GM12875 (cell line): ENCODE measurements around the gene PRKCQ.
A peak's percentile ranks its signal among the peaks of the same experiment; 100 is the strongest.
"Not testable (repeated sequence)": the region's sequence is repeated elsewhere in the genome, so short reads cannot be mapped to it uniquely, and the experiment has no call there.

Source experiments
- H3K4me3 ChIP-seq: one replicate; pipeline ENCODE4 v1.5.1; 2011; ENCODE audit warnings: low read depth, low read length, control low read depth
- TF ChIP-seq, protein P1 (sequence below): IDR thresholded peaks from 2 replicates; pipeline ENCODE4 v1.5.1; 2011; ENCODE audit warnings: low read depth, mild to moderate bottlenecking, control low read depth, inconsistent platforms, low read length, moderate library complexity, borderline replicate concordance; ENCODE audit not compliant: insufficient read depth

PRKCQ gene

DNA sequence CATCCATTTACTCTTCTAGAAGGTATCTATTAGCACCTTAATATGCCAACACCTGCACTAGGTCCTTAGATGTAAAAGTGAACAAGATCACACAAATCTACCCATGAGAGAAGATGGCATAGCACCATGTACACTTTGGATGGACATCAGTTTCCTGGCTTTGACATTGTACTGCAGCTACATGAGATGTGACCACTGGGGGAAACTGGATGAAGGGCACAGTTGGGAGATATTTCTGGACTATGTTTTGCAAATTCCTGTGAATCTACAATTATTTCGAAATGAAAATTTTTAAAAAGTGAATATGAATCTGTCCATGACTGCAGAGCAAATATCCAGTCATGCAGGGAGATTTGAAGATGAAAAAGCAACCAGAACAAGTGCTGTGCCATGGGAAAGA, 124.5 kb downstream of the PRKCQ start:
- no peak overlapping the region for H3K4me3 ChIP-seq
- TF ChIP-seq, protein P1, sequence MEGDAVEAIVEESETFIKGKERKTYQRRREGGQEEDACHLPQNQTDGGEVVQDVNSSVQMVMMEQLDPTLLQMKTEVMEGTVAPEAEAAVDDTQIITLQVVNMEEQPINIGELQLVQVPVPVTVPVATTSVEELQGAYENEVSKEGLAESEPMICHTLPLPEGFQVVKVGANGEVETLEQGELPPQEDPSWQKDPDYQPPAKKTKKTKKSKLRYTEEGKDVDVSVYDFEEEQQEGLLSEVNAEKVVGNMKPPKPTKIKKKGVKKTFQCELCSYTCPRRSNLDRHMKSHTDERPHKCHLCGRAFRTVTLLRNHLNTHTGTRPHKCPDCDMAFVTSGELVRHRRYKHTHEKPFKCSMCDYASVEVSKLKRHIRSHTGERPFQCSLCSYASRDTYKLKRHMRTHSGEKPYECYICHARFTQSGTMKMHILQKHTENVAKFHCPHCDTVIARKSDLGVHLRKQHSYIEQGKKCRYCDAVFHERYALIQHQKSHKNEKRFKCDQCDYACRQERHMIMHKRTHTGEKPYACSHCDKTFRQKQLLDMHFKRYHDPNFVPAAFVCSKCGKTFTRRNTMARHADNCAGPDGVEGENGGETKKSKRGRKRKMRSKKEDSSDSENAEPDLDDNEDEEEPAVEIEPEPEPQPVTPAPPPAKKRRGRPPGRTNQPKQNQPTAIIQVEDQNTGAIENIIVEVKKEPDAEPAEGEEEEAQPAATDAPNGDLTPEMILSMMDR: no peak

DNA sequence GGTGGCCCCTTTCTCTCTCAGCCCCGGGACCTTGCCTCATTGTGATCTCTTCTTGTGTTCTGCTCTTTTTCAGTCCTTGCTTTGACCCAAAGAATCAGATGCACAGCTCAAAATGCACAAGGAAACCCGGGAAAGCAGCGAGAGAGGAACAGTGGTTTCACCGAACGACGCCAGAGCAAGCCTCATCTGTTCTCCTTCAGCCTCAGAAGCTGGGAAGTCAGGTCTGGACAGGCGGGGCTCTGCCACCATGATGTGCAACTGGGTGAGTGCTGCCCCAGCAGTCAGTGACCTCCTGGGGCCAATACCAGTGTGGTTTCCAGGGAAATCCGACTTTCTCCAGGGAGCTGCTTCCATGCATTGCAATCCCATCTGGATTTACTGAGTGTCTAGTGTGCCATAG, 133.4 kb downstream of the PRKCQ start:
- TF ChIP-seq, protein P1: no peak
- no peak overlapping the region for H3K4me3 ChIP-seq

DNA sequence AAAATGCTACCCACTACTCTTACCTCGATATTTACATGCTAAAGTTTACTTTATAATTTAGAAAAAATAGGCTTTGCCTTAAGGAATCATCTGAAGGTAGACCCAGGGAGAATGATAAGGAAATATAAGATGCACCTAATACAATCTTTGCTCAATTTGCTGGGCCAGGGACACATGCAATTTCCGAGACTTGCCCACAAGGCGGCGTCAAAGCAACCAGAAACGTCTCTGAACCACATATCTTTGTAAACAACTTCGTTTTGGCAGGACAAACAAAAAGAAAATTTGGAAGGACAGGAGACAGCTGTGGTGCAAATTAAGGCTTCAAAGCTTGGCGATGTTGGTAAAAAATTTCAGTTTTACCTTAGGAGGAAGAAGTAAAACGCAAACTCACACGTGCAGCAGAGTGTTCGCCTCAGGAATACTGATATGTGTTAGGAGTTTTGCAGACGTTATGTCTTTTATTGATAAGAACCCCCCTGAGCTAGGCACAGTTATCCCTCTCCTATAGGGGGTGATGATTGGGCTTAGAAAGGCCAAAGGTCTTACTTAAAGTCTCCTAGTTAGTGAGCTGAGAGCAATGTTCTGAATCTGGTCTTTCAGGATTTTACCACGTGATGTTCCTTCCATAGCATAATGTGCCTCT, 134.3 kb downstream of the PRKCQ start:
- H3K4me3 ChIP-seq: no peak overlapping the region
- TF ChIP-seq, protein P1: peak; percentile 58

DNA sequence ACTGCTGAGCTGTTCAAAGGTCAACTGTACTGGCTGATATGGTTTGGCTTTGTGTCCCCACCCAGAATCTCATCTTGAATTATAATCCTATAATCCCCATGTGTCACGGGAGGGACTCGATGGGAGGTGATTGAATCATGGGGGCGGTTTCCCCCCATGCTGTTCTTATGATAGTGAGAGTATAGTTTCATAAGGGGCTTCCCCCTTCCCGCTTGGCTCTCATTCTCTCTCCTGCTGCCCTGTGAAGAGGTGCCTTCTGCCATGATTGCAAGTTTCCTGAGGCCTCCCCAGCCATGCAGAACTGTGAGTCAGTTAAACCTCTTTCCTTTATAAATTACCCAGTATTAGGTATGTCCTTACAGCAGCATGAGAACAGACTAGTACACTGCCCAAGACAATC, 140.2 kb downstream of the PRKCQ start:
- H3K4me3 ChIP-seq: not testable (repeated sequence)

DNA sequence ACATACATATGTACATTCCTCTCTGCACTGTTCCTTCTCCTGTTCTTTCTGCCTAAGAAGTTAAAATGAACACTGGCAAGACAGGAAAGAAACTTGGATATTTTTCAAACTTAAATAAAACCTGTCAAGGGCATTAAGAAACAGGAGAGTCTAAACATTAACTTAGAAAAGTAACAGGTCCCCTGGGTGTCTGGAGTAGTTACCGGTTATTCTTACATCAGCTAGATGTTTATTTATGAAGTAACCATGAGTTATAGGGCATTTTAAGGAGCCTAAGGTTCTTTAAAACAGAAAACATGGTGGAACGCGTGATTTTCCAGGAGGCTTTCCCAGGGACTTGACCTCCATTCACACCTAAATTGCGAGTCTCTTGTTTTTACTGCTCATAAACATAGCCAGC, 148.2 kb downstream of the PRKCQ start:
- H3K4me3 ChIP-seq: no peak overlapping the region
- TF ChIP-seq, protein P1: no peak

DNA sequence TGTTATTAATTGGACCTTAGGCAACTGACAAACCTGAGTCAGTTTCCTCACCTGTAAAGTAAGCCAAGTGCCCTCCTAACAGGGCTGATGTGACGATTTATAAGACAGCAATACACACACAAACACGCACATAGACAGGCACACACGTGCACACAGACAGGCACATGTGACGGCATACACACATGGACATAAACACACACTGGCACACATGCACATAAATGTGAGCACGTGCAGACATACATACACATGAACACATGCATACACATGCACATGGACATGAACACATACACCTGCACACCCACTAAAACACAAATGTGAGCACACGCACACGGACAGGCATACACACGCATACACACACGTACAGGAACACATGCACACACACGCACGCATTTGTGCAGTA, 148.9 kb downstream of the PRKCQ start:
- no peak overlapping the region for H3K4me3 ChIP-seq
- TF ChIP-seq, protein P1: no peak

DNA sequence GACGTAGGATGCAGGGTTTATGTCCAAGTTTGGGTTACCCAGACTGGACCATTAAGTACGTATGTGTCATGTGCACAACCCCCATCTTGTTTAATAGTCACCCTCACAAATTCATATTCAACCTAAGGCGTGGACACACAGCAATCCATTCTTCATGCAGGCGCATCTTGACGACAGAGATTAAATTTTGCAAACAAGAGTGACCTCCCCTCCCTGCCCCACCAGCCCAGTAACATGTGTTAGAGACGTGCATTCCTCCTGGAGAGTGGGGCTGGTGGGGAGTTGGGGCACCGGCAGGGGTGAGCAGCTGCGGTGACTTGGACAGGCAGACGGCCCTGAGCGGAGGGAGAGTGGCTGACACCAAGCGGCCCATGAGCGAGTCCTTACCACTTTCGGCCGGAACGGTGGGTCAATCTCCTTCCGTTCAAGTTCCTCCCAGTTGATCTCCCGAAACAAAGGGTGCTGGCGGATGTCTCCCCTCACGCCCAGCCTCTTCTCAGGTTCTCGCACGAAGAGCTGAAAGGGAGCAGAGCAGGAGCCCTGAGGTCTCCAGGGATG, 149.6 kb downstream of the PRKCQ start:
- no peak overlapping the region for H3K4me3 ChIP-seq
- TF ChIP-seq, protein P1: no peak
